Measurements from ENCODE around the gene MPZL3. TPM values are rescaled to one million over a fixed set of nuclear protein-coding genes. Genes with fewer than 3 reads are reported as not detected.

Gene MPZL3
- total and polyA plus RNA-seq, 4 donors, result 2.5 to 6.9 (median 3.5) TPM

DNA sequence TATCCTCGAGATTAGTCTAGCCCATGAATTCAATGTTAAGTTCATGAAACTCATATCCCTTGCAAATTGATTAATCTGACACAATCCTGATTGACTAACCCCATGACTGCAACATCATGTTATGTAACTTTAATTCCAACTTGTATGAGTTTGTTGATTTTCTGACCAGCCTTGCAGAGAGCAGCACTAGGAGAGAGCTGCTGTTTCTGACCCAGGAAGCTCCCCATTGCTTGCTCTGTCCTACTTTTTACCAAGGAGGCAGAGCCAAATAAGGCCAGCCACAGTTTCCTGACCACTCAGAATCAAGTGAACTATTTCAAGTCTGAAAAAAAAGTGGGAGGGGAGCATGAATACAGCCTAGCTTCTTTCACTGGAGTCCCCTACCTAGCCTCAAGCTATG, 13.2 kb downstream of the MPZL3 start:
- peak overlapping the region; percentile 32 to 62 for H3K27ac ChIP-seq (ENCODE audit: low read depth in 1 of 2, low read length in 2 of 2)
- no peak for DNase-seq (ENCODE audit: low spot score)
- no peaks in the 10 kb centered on the region for H3K9me3 ChIP-seq (ENCODE audit: control insufficient read depth in 4 of 4, low read length in 3 of 4)
- H3K4me1 ChIP-seq (ENCODE audit: control insufficient read depth in 4 of 4, insufficient read depth in 4 of 4, low read length in 3 of 4), result peaks cover 3 to 33% (median 15%) of the 10 kb centered on the region in 4 donors
- peaks cover 0 to 1% (median 0%) of the 10 kb centered on the region in 4 donors for H3K36me3 ChIP-seq (ENCODE audit: control insufficient read depth in 4 of 4, insufficient read depth in 3 of 4, low read depth in 1 of 4, low read length in 3 of 4)
- H3K9ac ChIP-seq (ENCODE audit: low read depth in 1 of 2, low read length in 2 of 2), result no peak overlapping the region
- no peak overlapping the region for H3K4me3 ChIP-seq (ENCODE audit: low read depth in 1 of 3, low read length in 3 of 3)
- TF ChIP-seq, protein P1, sequence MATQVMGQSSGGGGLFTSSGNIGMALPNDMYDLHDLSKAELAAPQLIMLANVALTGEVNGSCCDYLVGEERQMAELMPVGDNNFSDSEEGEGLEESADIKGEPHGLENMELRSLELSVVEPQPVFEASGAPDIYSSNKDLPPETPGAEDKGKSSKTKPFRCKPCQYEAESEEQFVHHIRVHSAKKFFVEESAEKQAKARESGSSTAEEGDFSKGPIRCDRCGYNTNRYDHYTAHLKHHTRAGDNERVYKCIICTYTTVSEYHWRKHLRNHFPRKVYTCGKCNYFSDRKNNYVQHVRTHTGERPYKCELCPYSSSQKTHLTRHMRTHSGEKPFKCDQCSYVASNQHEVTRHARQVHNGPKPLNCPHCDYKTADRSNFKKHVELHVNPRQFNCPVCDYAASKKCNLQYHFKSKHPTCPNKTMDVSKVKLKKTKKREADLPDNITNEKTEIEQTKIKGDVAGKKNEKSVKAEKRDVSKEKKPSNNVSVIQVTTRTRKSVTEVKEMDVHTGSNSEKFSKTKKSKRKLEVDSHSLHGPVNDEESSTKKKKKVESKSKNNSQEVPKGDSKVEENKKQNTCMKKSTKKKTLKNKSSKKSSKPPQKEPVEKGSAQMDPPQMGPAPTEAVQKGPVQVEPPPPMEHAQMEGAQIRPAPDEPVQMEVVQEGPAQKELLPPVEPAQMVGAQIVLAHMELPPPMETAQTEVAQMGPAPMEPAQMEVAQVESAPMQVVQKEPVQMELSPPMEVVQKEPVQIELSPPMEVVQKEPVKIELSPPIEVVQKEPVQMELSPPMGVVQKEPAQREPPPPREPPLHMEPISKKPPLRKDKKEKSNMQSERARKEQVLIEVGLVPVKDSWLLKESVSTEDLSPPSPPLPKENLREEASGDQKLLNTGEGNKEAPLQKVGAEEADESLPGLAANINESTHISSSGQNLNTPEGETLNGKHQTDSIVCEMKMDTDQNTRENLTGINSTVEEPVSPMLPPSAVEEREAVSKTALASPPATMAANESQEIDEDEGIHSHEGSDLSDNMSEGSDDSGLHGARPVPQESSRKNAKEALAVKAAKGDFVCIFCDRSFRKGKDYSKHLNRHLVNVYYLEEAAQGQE (IDR thresholded peaks at IDR 0.05), result peak; percentile 50
- TF ChIP-seq YY1 (IDR thresholded peaks at IDR 0.05) (peak; percentile 53), EGR1 (IDR thresholded peaks at IDR 0.05; ENCODE audit: low read depth in 2 of 2) (no peak), ZBTB33 (IDR thresholded peaks at IDR 0.05) (peak; percentile 23), RXRA (IDR thresholded peaks at IDR 0.05) (peak; percentile 44 to 79), SP1 (IDR thresholded peaks at IDR 0.05) (peak; percentile 71), FOXA2 (IDR thresholded peaks at IDR 0.05) (peak; percentile 54), GABPA (IDR thresholded peaks at IDR 0.05 in 1 of 2, conservative IDR thresholded peaks at IDR 0.05 in 1 of 2) (peak in 1 of 2 donors; percentile 19), FOXA1 (IDR thresholded peaks at IDR 0.05) (no peak), JUND (IDR thresholded peaks at IDR 0.05) (peak in 1 of 2 donors; percentile 67), ATF3 (IDR thresholded peaks at IDR 0.05) (peak; percentile 27), HNF4G (IDR thresholded peaks at IDR 0.05) (no peak), HNF4A (conservative IDR thresholded peaks at IDR 0.05) (peak; percentile 43 to 57), RAD21 (IDR thresholded peaks at IDR 0.05) (peak; percentile 22 to 39)
- no peaks in the 10 kb centered on the region for H3K27me3 ChIP-seq (ENCODE audit: control insufficient read depth in 4 of 4, insufficient read depth in 4 of 4, low read length in 3 of 4)
- 32% methylated on average over 1 of the region's 1 CpG for WGBS

DNA sequence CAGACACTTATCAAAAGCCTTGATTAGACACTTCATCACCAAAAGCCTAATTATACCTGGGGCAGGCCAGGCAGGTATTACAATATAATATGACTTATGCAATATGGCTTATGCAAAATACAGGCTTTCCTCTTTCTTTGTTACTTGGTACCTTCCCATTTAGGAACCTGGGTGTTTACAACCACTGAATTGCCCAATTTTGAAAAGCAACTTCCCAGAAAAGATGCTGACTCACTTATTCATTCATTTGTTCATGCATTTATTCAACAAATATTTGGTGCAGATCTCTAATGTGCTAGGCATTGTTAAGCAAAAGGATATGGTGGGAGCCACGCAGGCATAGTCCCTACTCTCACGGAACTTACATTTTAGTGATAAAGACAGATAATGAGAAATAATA, 13.7 kb downstream of the MPZL3 start:
- 95% methylated on average over 2 of the region's 2 CpGs for WGBS
- H3K4me3 ChIP-seq (ENCODE audit: low read depth in 1 of 3, low read length in 3 of 3), result no peak overlapping the region
- H3K9me3 ChIP-seq (ENCODE audit: control insufficient read depth in 4 of 4, low read length in 3 of 4), result no peaks in the 10 kb centered on the region
- H3K4me1 ChIP-seq (ENCODE audit: control insufficient read depth in 4 of 4, insufficient read depth in 4 of 4, low read length in 3 of 4), result peaks cover 3 to 33% (median 15%) of the 10 kb centered on the region in 4 donors
- H3K36me3 ChIP-seq (ENCODE audit: control insufficient read depth in 4 of 4, insufficient read depth in 3 of 4, low read depth in 1 of 4, low read length in 3 of 4), result peaks cover 0 to 1% (median 0%) of the 10 kb centered on the region in 4 donors
- no peak for DNase-seq (ENCODE audit: low spot score)
- no peaks in the 10 kb centered on the region for H3K27me3 ChIP-seq (ENCODE audit: control insufficient read depth in 4 of 4, insufficient read depth in 4 of 4, low read length in 3 of 4)
- TF ChIP-seq RAD21 (IDR thresholded peaks at IDR 0.05), result no peak
- no peak overlapping the region for H3K9ac ChIP-seq (ENCODE audit: low read depth in 1 of 2, low read length in 2 of 2)
- peak overlapping the region; percentile 32 to 62 for H3K27ac ChIP-seq (ENCODE audit: low read depth in 1 of 2, low read length in 2 of 2)

Data from liver (tissue), 9 donors.